ENCODE measurements around the gene KISS1R.

KISS1R gene

DNA sequence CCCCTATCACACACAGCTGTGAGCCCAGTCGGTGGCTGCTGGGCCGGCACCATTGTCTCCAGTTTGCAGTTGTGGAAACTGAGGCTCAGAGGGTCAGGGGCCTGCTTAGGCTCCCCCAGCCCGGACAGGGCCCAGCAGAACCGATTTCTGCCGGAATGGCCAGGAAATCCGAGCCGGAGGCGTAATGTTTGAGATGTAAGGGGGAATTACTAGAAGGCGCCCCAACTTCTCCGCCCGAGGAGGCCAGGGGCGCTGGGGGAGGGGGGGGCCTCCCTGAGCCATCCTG lies 962 bp downstream of the KISS1R start:
- no peaks in the 10 kb centered on the region for H3K36me3 ChIP-seq (ENCODE audit: control insufficient read depth in 4 of 4, insufficient read depth in 4 of 4, low read length in 3 of 4)
- WGBS (ENCODE audit: insufficient coverage): 0% methylated on average over 9 of the region's 12 CpGs
- DNase-seq: no peak
- no peaks in the 10 kb centered on the region for H3K9me3 ChIP-seq (ENCODE audit: control extremely low read depth in 1 of 5, control insufficient read depth in 4 of 5, insufficient read depth in 2 of 5, low read depth in 1 of 5, low read length in 4 of 5)
- peak overlapping the region in 5 of 7 experiments; percentile 19 to 68 (median 61) for H3K4me3 ChIP-seq (ENCODE audit: control insufficient read depth in 1 of 7, extremely low read depth in 1 of 7, insufficient read depth in 4 of 7, low read depth in 2 of 7, low read length in 6 of 7)
- H3K27me3 ChIP-seq (replicated peaks in 2 of 5; ENCODE audit: control insufficient read depth in 4 of 5, insufficient read depth in 5 of 5, low read length in 4 of 5): peaks cover 0 to 41% (median 9%) of the 10 kb centered on the region in 5 experiments
- H3K4me1 ChIP-seq (ENCODE audit: control extremely low read depth in 1 of 4, control insufficient read depth in 4 of 4, insufficient read depth in 4 of 4, low read length in 3 of 4): peaks cover 0 to 49% (median 43%) of the 10 kb centered on the region in 4 experiments
- POLR2A ChIA-PET: no interaction called here
- H3K27ac ChIP-seq (ENCODE audit: insufficient read depth in 1 of 2, low read depth in 1 of 2, low read length in 2 of 2, poor library complexity in 1 of 2, severe bottlenecking in 2 of 2): no peak overlapping the region
- CTCF ChIA-PET: interaction anchor here (2.3 kb wide), 1 partner anchor 55 kb away, joined by 16 read pairs; no protein-coding TSS in a partner anchor

GRCh38 chr19:918481-919198 lies 1.5 kb downstream of the KISS1R start:
- Histone ChIP-seq H3K27ac (ENCODE audit: insufficient read depth in 1 of 2, low read depth in 1 of 2, low read length in 2 of 2, poor library complexity in 1 of 2, severe bottlenecking in 2 of 2) (no peak overlapping the region), H3K4me3 (ENCODE audit: control insufficient read depth in 1 of 7, extremely low read depth in 1 of 7, insufficient read depth in 4 of 7, low read depth in 2 of 7, low read length in 6 of 7) (peak overlapping the region in 2 of 7 experiments; percentile 26 to 68), H3K36me3 (ENCODE audit: control insufficient read depth in 4 of 4, insufficient read depth in 4 of 4, low read length in 3 of 4) (no peaks in the 10 kb centered on the region), H3K27me3 (replicated peaks in 2 of 5; ENCODE audit: control insufficient read depth in 4 of 5, insufficient read depth in 5 of 5, low read length in 4 of 5) (peaks cover 0 to 41% (median 9%) of the 10 kb centered on the region in 5 experiments), H3K9me3 (ENCODE audit: control extremely low read depth in 1 of 5, control insufficient read depth in 4 of 5, insufficient read depth in 2 of 5, low read depth in 1 of 5, low read length in 4 of 5) (no peaks in the 10 kb centered on the region), H3K4me1 (ENCODE audit: control extremely low read depth in 1 of 4, control insufficient read depth in 4 of 4, insufficient read depth in 4 of 4, low read length in 3 of 4) (peaks cover 0 to 50% (median 44%) of the 10 kb centered on the region in 4 experiments)
- DNase-seq: peak in 1 of 3 donors; percentile 40
- under 1% methylated on average over 24 of the region's 58 CpGs for WGBS (ENCODE audit: insufficient coverage)
- CTCF ChIA-PET: interaction anchor here (0.7 to 2.3 kb wide), 4 partner anchors 11 to 148 kb away, joined by 3 to 16 read pairs (median 6); no protein-coding TSS in a partner anchor
- POLR2A ChIA-PET: no interaction called here

DNA sequence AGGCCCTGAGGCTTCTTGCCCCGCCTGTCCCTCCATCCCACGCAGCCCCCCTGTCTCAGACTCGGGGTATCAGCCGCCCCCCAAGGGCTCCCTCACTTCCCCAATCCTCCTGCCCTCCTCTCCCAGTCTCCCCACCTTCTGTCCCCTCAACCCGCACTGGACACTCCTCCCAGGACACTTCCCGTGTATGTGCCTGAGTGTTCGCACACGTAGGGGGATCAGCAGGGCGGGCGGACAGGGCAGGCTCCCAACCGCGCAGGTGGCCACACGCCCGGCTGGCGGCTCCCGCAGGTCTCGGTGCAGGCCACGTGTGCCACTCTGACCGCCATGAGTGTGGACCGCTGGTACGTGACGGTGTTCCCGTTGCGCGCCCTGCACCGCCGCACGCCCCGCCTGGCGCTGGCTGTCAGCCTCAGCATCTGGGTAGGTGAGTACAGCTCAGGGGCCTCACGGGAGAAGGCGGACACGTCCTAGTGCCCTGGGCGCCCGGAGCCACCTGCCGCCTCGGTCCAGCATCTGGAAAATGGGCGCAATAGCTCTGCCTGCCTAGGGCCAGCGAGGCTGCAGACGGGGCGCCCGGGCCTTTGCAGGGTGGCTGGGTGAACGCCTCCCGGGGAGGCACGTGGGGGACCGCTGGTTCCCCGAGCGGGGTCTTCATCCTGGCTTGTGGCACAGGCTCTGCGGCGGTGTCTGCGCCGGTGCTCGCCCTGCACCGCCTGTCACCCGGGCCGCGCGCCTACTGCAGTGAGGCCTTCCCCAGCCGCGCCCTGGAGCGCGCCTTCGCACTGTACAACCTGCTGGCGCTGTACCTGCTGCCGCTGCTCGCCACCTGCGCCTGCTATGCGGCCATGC lies 2.3 kb downstream of the KISS1R start:
- ChIA-PET POLR2A (no interaction called here), CTCF (interaction anchor here (0.7 to 2.2 kb wide), 10 partner anchors 12 to 149 kb away, joined by 3 to 14 read pairs (median 4); partner anchors contain the start of genes MED16 and RNU6-9)
- Histone ChIP-seq H3K27ac (ENCODE audit: insufficient read depth in 1 of 2, low read depth in 1 of 2, low read length in 2 of 2, poor library complexity in 1 of 2, severe bottlenecking in 2 of 2) (no peak overlapping the region), H3K27me3 (replicated peaks in 2 of 5; ENCODE audit: control insufficient read depth in 4 of 5, insufficient read depth in 5 of 5, low read length in 4 of 5) (peaks cover 0 to 41% (median 9%) of the 10 kb centered on the region in 5 experiments), H3K4me1 (ENCODE audit: control extremely low read depth in 1 of 4, control insufficient read depth in 4 of 4, insufficient read depth in 4 of 4, low read length in 3 of 4) (peaks cover 0 to 55% (median 49%) of the 10 kb centered on the region in 4 experiments), H3K9me3 (ENCODE audit: control extremely low read depth in 1 of 5, control insufficient read depth in 4 of 5, insufficient read depth in 2 of 5, low read depth in 1 of 5, low read length in 4 of 5) (no peaks in the 10 kb centered on the region), H3K36me3 (ENCODE audit: control insufficient read depth in 4 of 4, insufficient read depth in 4 of 4, low read length in 3 of 4) (no peaks in the 10 kb centered on the region), H3K4me3 (ENCODE audit: control insufficient read depth in 1 of 7, extremely low read depth in 1 of 7, insufficient read depth in 4 of 7, low read depth in 2 of 7, low read length in 6 of 7) (peak overlapping the region in 4 of 7 experiments; percentile 28 to 55 (median 46))
- WGBS (ENCODE audit: insufficient coverage): 1% methylated on average over 56 of the region's 68 CpGs
- peak in 1 of 3 donors; percentile 53 for DNase-seq

GRCh38 chr19:920051-920864 lies 3.1 kb downstream of the KISS1R start:
- no peak overlapping the region for H3K27ac ChIP-seq (ENCODE audit: insufficient read depth in 1 of 2, low read depth in 1 of 2, low read length in 2 of 2, poor library complexity in 1 of 2, severe bottlenecking in 2 of 2)

GRCh38 chr19:924553-925086 lies 7.5 kb downstream of the KISS1R start:
- H3K4me3 ChIP-seq (ENCODE audit: control insufficient read depth in 1 of 7, extremely low read depth in 1 of 7, insufficient read depth in 4 of 7, low read depth in 2 of 7, low read length in 6 of 7): peak overlapping the region; percentile 45 to 91 (median 84)
- H3K27me3 ChIP-seq (replicated peaks in 2 of 5; ENCODE audit: control insufficient read depth in 4 of 5, insufficient read depth in 5 of 5, low read length in 4 of 5): peaks cover 0 to 19% (median 4%) of the 10 kb centered on the region in 5 experiments
- 18% methylated on average over 14 of the region's 31 CpGs for WGBS (ENCODE audit: insufficient coverage)
- no peaks in the 10 kb centered on the region for H3K9me3 ChIP-seq (ENCODE audit: control extremely low read depth in 1 of 5, control insufficient read depth in 4 of 5, insufficient read depth in 2 of 5, low read depth in 1 of 5, low read length in 4 of 5)
- peaks cover 0 to 12% (median 1%) of the 10 kb centered on the region in 4 experiments for H3K36me3 ChIP-seq (ENCODE audit: control insufficient read depth in 4 of 4, insufficient read depth in 4 of 4, low read length in 3 of 4)
- ChIA-PET CTCF (interaction anchor here (1.1 to 4.5 kb wide), 12 partner anchors 13 to 157 kb away, joined by 3 to 90 read pairs (median 5); partner anchors contain the start of genes CFD and WDR18), POLR2A (interaction anchor here (1.3 to 1.8 kb wide), 3 partner anchors 10 to 59 kb away, joined by 3 to 6 read pairs (median 5); partner anchors contain the start of gene WDR18)
- DNase-seq: no peak
- peaks cover 0 to 45% (median 44%) of the 10 kb centered on the region in 4 experiments for H3K4me1 ChIP-seq (ENCODE audit: control extremely low read depth in 1 of 4, control insufficient read depth in 4 of 4, insufficient read depth in 4 of 4, low read length in 3 of 4)
- H3K27ac ChIP-seq (ENCODE audit: insufficient read depth in 1 of 2, low read depth in 1 of 2, low read length in 2 of 2, poor library complexity in 1 of 2, severe bottlenecking in 2 of 2): peak overlapping the region in 1 of 2 experiments; percentile 91

More at GRCh38 chr19:920051-920864, 3.1 kb downstream of the KISS1R start:
- Histone ChIP-seq H3K9me3 (ENCODE audit: control extremely low read depth in 1 of 5, control insufficient read depth in 4 of 5, insufficient read depth in 2 of 5, low read depth in 1 of 5, low read length in 4 of 5) (no peaks in the 10 kb centered on the region), H3K4me3 (ENCODE audit: control insufficient read depth in 1 of 7, extremely low read depth in 1 of 7, insufficient read depth in 4 of 7, low read depth in 2 of 7, low read length in 6 of 7) (peak overlapping the region in 6 of 7 experiments; percentile 5 to 55 (median 36)), H3K4me1 (ENCODE audit: control extremely low read depth in 1 of 4, control insufficient read depth in 4 of 4, insufficient read depth in 4 of 4, low read length in 3 of 4) (peaks cover 0 to 62% (median 56%) of the 10 kb centered on the region in 4 experiments), H3K36me3 (ENCODE audit: control insufficient read depth in 4 of 4, insufficient read depth in 4 of 4, low read length in 3 of 4) (no peaks in the 10 kb centered on the region), H3K27me3 (replicated peaks in 2 of 5; ENCODE audit: control insufficient read depth in 4 of 5, insufficient read depth in 5 of 5, low read length in 4 of 5) (peaks cover 0 to 41% (median 9%) of the 10 kb centered on the region in 5 experiments)
- ChIA-PET CTCF (interaction anchor here (0.7 to 2.2 kb wide), 12 partner anchors 13 to 149 kb away, joined by 3 to 14 read pairs (median 4); partner anchors contain the start of genes MED16 and RNU6-9), POLR2A (no interaction called here)
- peak; percentile 58 to 73 (median 65) for DNase-seq
- WGBS (ENCODE audit: insufficient coverage): 3% methylated on average over 47 of the region's 84 CpGs

GRCh38 chr19:925087-925525 lies 8.0 kb downstream of the KISS1R start:
- DNase-seq: peak in 1 of 3 donors; percentile 55
- peak overlapping the region; percentile 61 to 91 for H3K27ac ChIP-seq (ENCODE audit: insufficient read depth in 1 of 2, low read depth in 1 of 2, low read length in 2 of 2, poor library complexity in 1 of 2, severe bottlenecking in 2 of 2)
- H3K9me3 ChIP-seq (ENCODE audit: control extremely low read depth in 1 of 5, control insufficient read depth in 4 of 5, insufficient read depth in 2 of 5, low read depth in 1 of 5, low read length in 4 of 5): no peaks in the 10 kb centered on the region

More at GRCh38 chr19:925087-925525, 8.0 kb downstream of the KISS1R start:
- CTCF ChIA-PET: interaction anchor here (1.1 to 4.5 kb wide), 7 partner anchors 12 to 158 kb away, joined by 3 to 90 read pairs (median 11); partner anchors contain the start of gene WDR18
- Histone ChIP-seq H3K36me3 (ENCODE audit: control insufficient read depth in 4 of 4, insufficient read depth in 4 of 4, low read length in 3 of 4) (peaks cover 0 to 16% (median 3%) of the 10 kb centered on the region in 4 experiments), H3K27me3 (replicated peaks in 2 of 5; ENCODE audit: control insufficient read depth in 4 of 5, insufficient read depth in 5 of 5, low read length in 4 of 5) (peaks cover 0 to 14% (median 4%) of the 10 kb centered on the region in 5 experiments), H3K4me3 (ENCODE audit: control insufficient read depth in 1 of 7, extremely low read depth in 1 of 7, insufficient read depth in 4 of 7, low read depth in 2 of 7, low read length in 6 of 7) (peak overlapping the region; percentile 45 to 91 (median 84)), H3K4me1 (ENCODE audit: control extremely low read depth in 1 of 4, control insufficient read depth in 4 of 4, insufficient read depth in 4 of 4, low read length in 3 of 4) (peaks cover 0 to 40% (median 39%) of the 10 kb centered on the region in 4 experiments)
- 0% methylated on average over 38 of the region's 39 CpGs for WGBS (ENCODE audit: insufficient coverage)
- POLR2A ChIA-PET: interaction anchor here (1.4 to 1.8 kb wide), 2 partner anchors 16 to 59 kb away, joined by 5 to 6 read pairs; partner anchors contain the start of gene WDR18
